ENCODE measurements around the gene LMF1.

DNA sequence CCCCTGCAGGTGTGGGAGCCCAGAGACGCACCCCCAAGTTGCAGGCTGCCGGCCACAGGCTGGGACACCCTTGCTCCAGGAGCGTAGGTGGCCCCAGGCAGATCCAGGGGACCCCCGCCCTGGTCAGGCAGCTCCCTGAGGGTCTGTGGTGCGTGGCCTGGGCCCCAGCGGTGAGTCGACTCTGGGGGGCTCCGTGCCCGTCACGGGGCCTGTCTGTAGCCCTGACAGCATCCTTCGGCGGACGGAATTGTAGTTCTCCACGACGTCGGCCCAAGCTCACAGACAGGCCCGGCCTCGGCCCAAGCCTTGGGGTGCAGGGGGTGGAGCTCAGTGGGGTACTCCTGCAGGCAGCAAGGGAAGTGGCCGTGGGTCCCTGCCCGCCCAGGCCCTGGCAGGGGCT is 82.9 kb downstream of the LMF1 start:
- TF ChIP-seq, protein P1, sequence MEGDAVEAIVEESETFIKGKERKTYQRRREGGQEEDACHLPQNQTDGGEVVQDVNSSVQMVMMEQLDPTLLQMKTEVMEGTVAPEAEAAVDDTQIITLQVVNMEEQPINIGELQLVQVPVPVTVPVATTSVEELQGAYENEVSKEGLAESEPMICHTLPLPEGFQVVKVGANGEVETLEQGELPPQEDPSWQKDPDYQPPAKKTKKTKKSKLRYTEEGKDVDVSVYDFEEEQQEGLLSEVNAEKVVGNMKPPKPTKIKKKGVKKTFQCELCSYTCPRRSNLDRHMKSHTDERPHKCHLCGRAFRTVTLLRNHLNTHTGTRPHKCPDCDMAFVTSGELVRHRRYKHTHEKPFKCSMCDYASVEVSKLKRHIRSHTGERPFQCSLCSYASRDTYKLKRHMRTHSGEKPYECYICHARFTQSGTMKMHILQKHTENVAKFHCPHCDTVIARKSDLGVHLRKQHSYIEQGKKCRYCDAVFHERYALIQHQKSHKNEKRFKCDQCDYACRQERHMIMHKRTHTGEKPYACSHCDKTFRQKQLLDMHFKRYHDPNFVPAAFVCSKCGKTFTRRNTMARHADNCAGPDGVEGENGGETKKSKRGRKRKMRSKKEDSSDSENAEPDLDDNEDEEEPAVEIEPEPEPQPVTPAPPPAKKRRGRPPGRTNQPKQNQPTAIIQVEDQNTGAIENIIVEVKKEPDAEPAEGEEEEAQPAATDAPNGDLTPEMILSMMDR (IDR thresholded peaks at IDR 0.05), result no peak
- TF ChIP-seq POLR2A (IDR thresholded peaks at IDR 0.05), result no peak
